ENCODE data around the gene STAT6.

STAT6 gene

GRCh38 chr12:57149245-57149900 lies 38.2 kb upstream of the STAT6 start:
- no peak overlapping the region for H2AK5ac ChIP-seq (ENCODE audit: low read length, severe bottlenecking)
- peak overlapping the region in 1 of 2 experiments; percentile 46 for H3K4me3 ChIP-seq (ENCODE audit: insufficient read depth in 1 of 2, low read depth in 1 of 2, low read length in 2 of 2)
- peak overlapping the region; percentile 0 to 79 for H2BK12ac ChIP-seq (ENCODE audit: low read length in 2 of 2)
- peak overlapping the region; percentile 2 for H2BK15ac ChIP-seq (ENCODE audit: low read depth, poor library complexity, severe bottlenecking)
- H3K4me1 ChIP-seq (ENCODE audit: control insufficient read depth, insufficient read depth, low read depth, low read length) = peaks cover 65% of the 10 kb centered on the region
- H2AFZ ChIP-seq (ENCODE audit: low read depth, low read length) = no peak overlapping the region
- no peak overlapping the region for H3K4me2 ChIP-seq (ENCODE audit: low read length, poor library complexity, severe bottlenecking)
- H3K23ac ChIP-seq (ENCODE audit: low read length in 2 of 2) = no peak overlapping the region
- peaks cover 38% of the 10 kb centered on the region for H3K79me1 ChIP-seq (replicated peaks; ENCODE audit: low read length, poor library complexity, severe bottlenecking)
- peak overlapping the region; percentile 9 for H3K27ac ChIP-seq (ENCODE audit: low read length, poor library complexity, severe bottlenecking)
- peak; percentile 82 for DNase-seq
- H3K4ac ChIP-seq (ENCODE audit: low read depth in 1 of 2, low read length in 2 of 2) = peak overlapping the region; percentile 61 to 64
- H3K9ac ChIP-seq (ENCODE audit: low read length) = peak overlapping the region; percentile 83
- H3K14ac ChIP-seq (ENCODE audit: low read length in 2 of 2) = peak overlapping the region in 1 of 2 experiments; percentile 89
- H2BK120ac ChIP-seq (ENCODE audit: low read depth, low read length) = peak overlapping the region; percentile 37
- no peaks in the 10 kb centered on the region for H3K27me3 ChIP-seq (ENCODE audit: control insufficient read depth in 1 of 2, insufficient read depth in 1 of 2, low read length in 2 of 2)
- no peak overlapping the region for H2BK5ac ChIP-seq (ENCODE audit: low read depth, low read length, poor library complexity, severe bottlenecking)
- H4K8ac ChIP-seq (ENCODE audit: low read length) = peak overlapping the region; percentile 32
- peak overlapping the region; percentile 84 for H4K91ac ChIP-seq (ENCODE audit: low read length)
- peaks cover 60 to 78% of the 10 kb centered on the region in 2 experiments for H3K36me3 ChIP-seq (ENCODE audit: control insufficient read depth in 1 of 2, insufficient read depth in 2 of 2, low read depth in 1 of 2, low read length in 2 of 2)
- 45% methylated on average over 10 of the region's 13 CpGs for WGBS
- no peaks in the 10 kb centered on the region for H3K9me3 ChIP-seq (ENCODE audit: control insufficient read depth, low read length)
- H3K18ac ChIP-seq (ENCODE audit: low read depth in 1 of 2, low read length in 2 of 2) = peak overlapping the region; percentile 58 to 96

- Histone ChIP-seq H3K23ac (ENCODE audit: low read length in 2 of 2) (no peak overlapping the region), H3K27ac (ENCODE audit: low read length, poor library complexity, severe bottlenecking) (peak overlapping the region; percentile 9), H3K4ac (ENCODE audit: low read depth in 1 of 2, low read length in 2 of 2) (peak overlapping the region; percentile 61 to 64), H3K4me1 (ENCODE audit: control insufficient read depth, insufficient read depth, low read depth, low read length) (peaks cover 65% of the 10 kb centered on the region), H2BK120ac (ENCODE audit: low read depth, low read length) (peak overlapping the region; percentile 37), H3K9ac (ENCODE audit: low read length) (peak overlapping the region; percentile 83), H3K36me3 (ENCODE audit: control insufficient read depth in 1 of 2, insufficient read depth in 2 of 2, low read depth in 1 of 2, low read length in 2 of 2) (peaks cover 56 to 78% of the 10 kb centered on the region in 2 experiments), H3K79me1 (replicated peaks; ENCODE audit: low read length, poor library complexity, severe bottlenecking) (peaks cover 34% of the 10 kb centered on the region), H2BK5ac (ENCODE audit: low read depth, low read length, poor library complexity, severe bottlenecking) (no peak overlapping the region), H3K4me2 (ENCODE audit: low read length, poor library complexity, severe bottlenecking) (no peak overlapping the region), H2BK15ac (ENCODE audit: low read depth, poor library complexity, severe bottlenecking) (no peak overlapping the region), H3K9me3 (ENCODE audit: control insufficient read depth, low read length) (no peaks in the 10 kb centered on the region), H3K14ac (ENCODE audit: low read length in 2 of 2) (peak overlapping the region in 1 of 2 experiments; percentile 89), H4K8ac (ENCODE audit: low read length) (peak overlapping the region; percentile 14), H3K27me3 (ENCODE audit: control insufficient read depth in 1 of 2, insufficient read depth in 1 of 2, low read length in 2 of 2) (no peaks in the 10 kb centered on the region), H2AFZ (ENCODE audit: low read depth, low read length) (no peak overlapping the region), H3K18ac (ENCODE audit: low read depth in 1 of 2, low read length in 2 of 2) (peak overlapping the region; percentile 58 to 96), H4K91ac (ENCODE audit: low read length) (peak overlapping the region; percentile 84), H2AK5ac (ENCODE audit: low read length, severe bottlenecking) (no peak overlapping the region), H2BK12ac (ENCODE audit: low read length in 2 of 2) (peak overlapping the region; percentile 73 to 79), H3K4me3 (ENCODE audit: insufficient read depth in 1 of 2, low read depth in 1 of 2, low read length in 2 of 2) (peak overlapping the region in 1 of 2 experiments; percentile 28)
- WGBS = 64% methylated on average over 1 of the region's 4 CpGs
- DNase-seq = peak; percentile 87
Measured at GRCh38 chr12:57148469-57149244, 37.5 kb upstream of the STAT6 start.

GRCh38 chr12:57146961-57147944 lies 36.1 kb upstream of the STAT6 start, which contains the start of gene LRP1-AS:
TSS of gene LRP1-AS (minus strand) at chr12:57147619.
- 48% methylated on average over 8 of the region's 8 CpGs for WGBS
- Histone ChIP-seq H3K4me3 (ENCODE audit: insufficient read depth in 1 of 2, low read depth in 1 of 2, low read length in 2 of 2) (peak within 1 kb of the TSS in 1 of 2 experiments; percentile 30), H3K23ac (ENCODE audit: low read length in 2 of 2) (no peak within 1 kb of the TSS), H4K91ac (ENCODE audit: low read length) (peak within 1 kb of the TSS; percentile 74), H2BK12ac (ENCODE audit: low read length in 2 of 2) (peak within 1 kb of the TSS; percentile 31 to 73), H3K9ac (ENCODE audit: low read length) (peak within 1 kb of the TSS; percentile 83), H3K9me3 (ENCODE audit: control insufficient read depth, low read length) (no peaks in the 10 kb centered on the region), H3K14ac (ENCODE audit: low read length in 2 of 2) (peak within 1 kb of the TSS in 1 of 2 experiments; percentile 78), H2BK5ac (ENCODE audit: low read depth, low read length, poor library complexity, severe bottlenecking) (no peak within 1 kb of the TSS), H2AK5ac (ENCODE audit: low read length, severe bottlenecking) (peak within 1 kb of the TSS; percentile 46), H3K4me2 (ENCODE audit: low read length, poor library complexity, severe bottlenecking) (no peak within 1 kb of the TSS), H3K4me1 (ENCODE audit: control insufficient read depth, insufficient read depth, low read depth, low read length) (peaks cover 53% of the 10 kb centered on the region), H2BK15ac (ENCODE audit: low read depth, poor library complexity, severe bottlenecking) (peak within 1 kb of the TSS; percentile 74), H3K36me3 (ENCODE audit: control insufficient read depth in 1 of 2, insufficient read depth in 2 of 2, low read depth in 1 of 2, low read length in 2 of 2) (peaks cover 65 to 83% of the 10 kb centered on the region in 2 experiments), H3K27me3 (ENCODE audit: control insufficient read depth in 1 of 2, insufficient read depth in 1 of 2, low read length in 2 of 2) (no peaks in the 10 kb centered on the region), H2BK120ac (ENCODE audit: low read depth, low read length) (peak within 1 kb of the TSS; percentile 62), H3K4ac (ENCODE audit: low read depth in 1 of 2, low read length in 2 of 2) (peak within 1 kb of the TSS; percentile 39 to 71), H3K18ac (ENCODE audit: low read depth in 1 of 2, low read length in 2 of 2) (peak within 1 kb of the TSS; percentile 49 to 79), H3K79me1 (replicated peaks; ENCODE audit: low read length, poor library complexity, severe bottlenecking) (peaks cover 43% of the 10 kb centered on the region), H2AFZ (ENCODE audit: low read depth, low read length) (no peak within 1 kb of the TSS), H4K8ac (ENCODE audit: low read length) (peak within 1 kb of the TSS; percentile 16), H3K27ac (ENCODE audit: low read length, poor library complexity, severe bottlenecking) (peak within 1 kb of the TSS; percentile 39)
- peak; percentile 68 for DNase-seq

Measured in mesenchymal stem cell (in vitro differentiated cells and primary cell).